ENCODE results near the gene ZNF674.

ZNF674 gene

DNA sequence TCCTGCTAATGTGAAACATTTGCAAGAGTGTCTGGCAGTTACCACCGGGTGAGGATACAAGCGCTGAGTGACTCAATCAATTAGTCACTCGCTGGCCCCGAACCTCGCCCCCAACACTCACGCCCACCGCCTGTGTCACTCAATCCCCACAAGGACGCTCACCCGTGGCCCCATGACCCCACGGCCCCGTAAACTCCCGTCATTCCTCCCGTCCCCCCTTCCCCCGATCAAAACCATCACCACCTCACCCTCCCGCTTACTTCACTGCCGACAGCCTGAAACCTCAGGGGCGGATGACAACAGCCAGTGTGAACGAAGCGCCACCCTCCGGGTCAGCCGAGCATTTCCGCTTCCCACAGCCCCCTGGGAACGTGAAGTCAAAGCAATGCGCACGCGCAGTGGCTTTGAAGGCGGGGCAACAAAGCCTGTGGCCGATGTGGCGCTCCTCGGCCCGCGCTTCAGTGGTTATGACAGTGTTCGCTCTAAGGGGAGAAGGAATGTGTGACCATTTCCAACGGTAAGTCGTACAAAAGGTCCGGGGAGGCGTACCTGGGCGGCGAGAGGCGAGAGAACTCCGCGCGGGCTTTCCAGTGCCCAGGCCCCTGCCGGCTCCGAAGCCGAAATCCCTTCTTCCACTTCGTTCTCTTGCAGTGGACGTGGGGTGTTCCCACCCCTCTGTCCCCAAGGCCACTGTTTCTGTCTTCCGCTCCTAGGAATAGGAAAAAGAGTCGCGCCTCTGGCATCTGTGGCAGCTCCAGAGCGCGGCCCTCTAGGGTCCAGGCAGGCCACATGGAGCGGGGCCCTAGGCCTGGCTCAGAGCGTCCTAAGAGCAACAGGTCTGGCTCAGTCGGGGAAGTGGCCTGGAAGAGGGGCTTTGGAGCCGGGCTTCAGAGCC lies at the start of gene ZNF674:
Gene ZNF674 (minus strand): TSS at position 311 of the 895 bp plus-strand sequence. CDS start 3,334 bp downstream, outside the sequence.
- H3K27ac Mint-ChIP-seq, result peak within 1 kb of the TSS; percentile 89
- H3K36me3 Mint-ChIP-seq, result peaks cover 4% of the 10 kb centered on the region
- peaks cover 33% of the 10 kb centered on the region for H3K4me1 Mint-ChIP-seq
- no peaks in the 10 kb centered on the region for H3K9me3 Mint-ChIP-seq
- H3K4me3 Mint-ChIP-seq, result peak within 1 kb of the TSS; percentile 90
- H3K27me3 Mint-ChIP-seq, result no peaks in the 10 kb centered on the region

GRCh38 chrX:46589977-46590723 lies 44.9 kb upstream of the ZNF674 start:
- H3K27me3 Mint-ChIP-seq, result no peaks in the 10 kb centered on the region
- no peak overlapping the region for H3K27ac Mint-ChIP-seq
- H3K4me1 Mint-ChIP-seq, result peaks cover 39% of the 10 kb centered on the region
- no peaks in the 10 kb centered on the region for H3K9me3 Mint-ChIP-seq
- peaks cover 3% of the 10 kb centered on the region for H3K36me3 Mint-ChIP-seq
- no peak overlapping the region for H3K4me3 Mint-ChIP-seq

DNA sequence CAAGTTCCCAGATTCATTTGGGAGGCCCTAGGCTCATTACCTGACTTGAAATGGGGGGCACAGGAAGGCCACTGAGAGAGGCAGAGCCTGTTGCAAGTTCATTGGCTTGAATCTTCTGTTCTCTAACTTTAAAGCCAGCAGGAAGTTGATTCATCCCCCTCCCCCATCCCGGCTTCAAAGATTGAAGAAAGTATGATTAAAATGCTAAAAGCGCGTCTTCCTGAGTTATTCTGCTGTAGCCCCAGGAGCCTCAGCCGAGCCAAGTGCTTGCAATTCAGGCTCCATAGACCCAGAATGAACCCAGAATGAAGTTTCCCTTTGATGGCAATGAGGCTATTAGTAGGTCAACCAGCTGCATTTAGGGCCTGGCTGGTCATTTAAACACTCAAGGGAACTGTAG lies 43.0 kb upstream of the ZNF674 start:
- Mint-ChIP-seq H3K36me3 (peaks cover 1% of the 10 kb centered on the region), H3K4me3 (peak overlapping the region; percentile 77), H3K4me1 (peaks cover 39% of the 10 kb centered on the region), H3K27ac (peak overlapping the region; percentile 87), H3K9me3 (no peaks in the 10 kb centered on the region), H3K27me3 (no peaks in the 10 kb centered on the region)

- Mint-ChIP-seq H3K27me3 (no peaks in the 10 kb centered on the region), H3K4me1 (peaks cover 38% of the 10 kb centered on the region), H3K9me3 (no peaks in the 10 kb centered on the region), H3K36me3 (peaks cover 1% of the 10 kb centered on the region), H3K27ac (peak overlapping the region; percentile 87), H3K4me3 (peak overlapping the region; percentile 77)
Measured at GRCh38 chrX:46587753-46588171, 42.5 kb upstream of the ZNF674 start.

DNA sequence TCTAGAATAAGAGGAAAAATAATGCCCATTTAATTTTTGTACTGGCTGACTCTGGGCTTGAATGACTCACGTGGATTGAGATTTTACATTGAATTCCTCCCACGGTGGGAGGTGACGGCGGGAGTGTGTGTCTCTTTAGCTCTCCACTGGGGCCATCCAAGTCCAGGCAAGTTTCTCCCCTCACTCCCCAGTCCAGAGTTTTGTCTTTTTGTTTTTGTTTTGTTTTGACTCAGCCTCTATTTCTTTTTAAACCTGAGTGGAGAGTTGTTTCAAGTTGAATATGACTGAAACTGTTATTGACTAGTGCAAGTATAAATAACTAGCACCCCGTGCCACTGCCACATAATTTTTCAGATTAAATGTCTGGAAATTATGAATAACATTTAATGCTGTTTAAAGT lies 41.9 kb upstream of the ZNF674 start:
- Mint-ChIP-seq H3K27me3 (no peaks in the 10 kb centered on the region), H3K4me1 (peaks cover 35% of the 10 kb centered on the region), H3K9me3 (no peaks in the 10 kb centered on the region), H3K27ac (peak overlapping the region; percentile 69), H3K4me3 (peak overlapping the region; percentile 41), H3K36me3 (peaks cover 1% of the 10 kb centered on the region)

- Mint-ChIP-seq H3K9me3 (no peaks in the 10 kb centered on the region), H3K36me3 (no peaks in the 10 kb centered on the region), H3K4me3 (no peak overlapping the region), H3K27me3 (no peaks in the 10 kb centered on the region), H3K27ac (no peak overlapping the region), H3K4me1 (peaks cover 27% of the 10 kb centered on the region)
Measured at GRCh38 chrX:46584736-46585135, 39.5 kb upstream of the ZNF674 start.

GRCh38 chrX:46582966-46583365 lies 37.7 kb upstream of the ZNF674 start:
- H3K4me3 Mint-ChIP-seq, result no peak overlapping the region
- H3K36me3 Mint-ChIP-seq, result no peaks in the 10 kb centered on the region
- H3K4me1 Mint-ChIP-seq, result peaks cover 18% of the 10 kb centered on the region
- no peaks in the 10 kb centered on the region for H3K9me3 Mint-ChIP-seq
- no peaks in the 10 kb centered on the region for H3K27me3 Mint-ChIP-seq
- no peak overlapping the region for H3K27ac Mint-ChIP-seq

- H3K4me3 Mint-ChIP-seq, result no peak overlapping the region
- no peaks in the 10 kb centered on the region for H3K36me3 Mint-ChIP-seq
- H3K9me3 Mint-ChIP-seq, result no peaks in the 10 kb centered on the region
- no peak overlapping the region for H3K27ac Mint-ChIP-seq
- H3K27me3 Mint-ChIP-seq, result no peaks in the 10 kb centered on the region
- H3K4me1 Mint-ChIP-seq, result peaks cover 20% of the 10 kb centered on the region
Measured at GRCh38 chrX:46582325-46582724, 37.1 kb upstream of the ZNF674 start.

DNA sequence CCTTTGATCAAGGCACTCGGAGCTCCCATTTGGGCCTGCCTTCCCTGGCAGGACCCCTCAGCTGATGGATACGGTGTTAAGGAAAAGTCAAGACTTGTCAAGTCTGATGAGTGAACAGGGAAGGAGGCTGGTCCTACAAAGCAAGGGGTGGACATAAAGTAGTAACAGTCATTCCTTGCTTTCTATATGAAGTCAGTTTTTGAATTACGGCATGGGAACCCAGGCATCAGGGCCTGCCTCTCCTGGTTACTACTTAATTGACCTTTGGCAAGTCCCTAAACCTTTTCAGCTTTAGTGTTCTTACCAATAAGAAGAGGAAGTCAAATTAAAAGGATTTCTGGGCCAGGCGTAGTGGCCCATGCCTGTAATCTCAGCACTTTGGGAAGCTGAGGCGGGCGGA lies 35.4 kb upstream of the ZNF674 start:
- Mint-ChIP-seq H3K27me3 (no peaks in the 10 kb centered on the region), H3K9me3 (no peaks in the 10 kb centered on the region), H3K27ac (no peak overlapping the region), H3K36me3 (no peaks in the 10 kb centered on the region), H3K4me3 (no peak overlapping the region), H3K4me1 (peaks cover 27% of the 10 kb centered on the region)

- Mint-ChIP-seq H3K9me3 (no peaks in the 10 kb centered on the region), H3K27ac (no peak overlapping the region), H3K27me3 (no peaks in the 10 kb centered on the region), H3K4me3 (no peak overlapping the region), H3K36me3 (no peaks in the 10 kb centered on the region), H3K4me1 (peaks cover 29% of the 10 kb centered on the region)
Measured at GRCh38 chrX:46579250-46579649, 34.0 kb upstream of the ZNF674 start.

GRCh38 chrX:46577221-46578005 lies 32.2 kb upstream of the ZNF674 start:
- H3K9me3 Mint-ChIP-seq, result no peaks in the 10 kb centered on the region
- H3K27ac Mint-ChIP-seq, result no peak overlapping the region
- H3K4me3 Mint-ChIP-seq, result peak overlapping the region; percentile 36
- peaks cover 38% of the 10 kb centered on the region for H3K4me1 Mint-ChIP-seq
- H3K27me3 Mint-ChIP-seq, result no peaks in the 10 kb centered on the region
- H3K36me3 Mint-ChIP-seq, result no peaks in the 10 kb centered on the region

DNA sequence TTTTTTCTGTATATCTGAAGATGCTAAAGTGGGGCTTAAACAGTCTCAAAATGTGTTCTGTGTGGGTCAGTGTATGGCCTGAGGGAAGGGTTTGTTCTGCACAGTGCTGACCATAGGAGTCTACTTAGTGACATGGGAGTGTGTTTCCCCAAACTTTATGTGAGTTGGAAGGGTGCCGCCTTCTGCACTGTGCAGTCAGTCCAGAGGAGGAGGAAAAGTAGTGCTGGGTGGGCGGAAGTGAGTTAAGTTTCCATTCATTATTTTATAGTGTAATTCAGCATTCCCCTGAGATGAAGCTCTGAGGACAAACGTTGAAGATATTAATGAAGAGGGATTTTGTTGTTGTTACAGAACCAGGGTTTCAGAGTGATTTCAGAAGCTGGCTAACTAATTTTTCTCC lies 31.2 kb upstream of the ZNF674 start:
- Mint-ChIP-seq H3K9me3 (no peaks in the 10 kb centered on the region), H3K4me1 (peaks cover 47% of the 10 kb centered on the region), H3K4me3 (peak overlapping the region; percentile 76), H3K27ac (no peak overlapping the region), H3K27me3 (no peaks in the 10 kb centered on the region), H3K36me3 (no peaks in the 10 kb centered on the region)

- H3K4me1 Mint-ChIP-seq, result peaks cover 47% of the 10 kb centered on the region
- H3K9me3 Mint-ChIP-seq, result no peaks in the 10 kb centered on the region
- H3K36me3 Mint-ChIP-seq, result no peaks in the 10 kb centered on the region
- no peak overlapping the region for H3K27ac Mint-ChIP-seq
- peak overlapping the region; percentile 76 for H3K4me3 Mint-ChIP-seq
- no peaks in the 10 kb centered on the region for H3K27me3 Mint-ChIP-seq
Measured at GRCh38 chrX:46575991-46576392, 30.8 kb upstream of the ZNF674 start.

- Mint-ChIP-seq H3K9me3 (no peaks in the 10 kb centered on the region), H3K27me3 (no peaks in the 10 kb centered on the region), H3K27ac (no peak overlapping the region), H3K4me1 (peaks cover 47% of the 10 kb centered on the region), H3K36me3 (no peaks in the 10 kb centered on the region), H3K4me3 (peak overlapping the region; percentile 76)
Measured at GRCh38 chrX:46575586-46575985, 30.4 kb upstream of the ZNF674 start.

GRCh38 chrX:46574774-46575381 lies 29.7 kb upstream of the ZNF674 start:
- Mint-ChIP-seq H3K27ac (no peak overlapping the region), H3K27me3 (no peaks in the 10 kb centered on the region), H3K36me3 (no peaks in the 10 kb centered on the region), H3K4me1 (peaks cover 47% of the 10 kb centered on the region), H3K4me3 (peak overlapping the region; percentile 66), H3K9me3 (no peaks in the 10 kb centered on the region)

Data from activated naive CD4-positive, alpha-beta T cell treated with anti-CD3 and anti-CD28 coated beads, Interleukin-2, amount 50 U/mL, for 24 hours (primary cell).